Spleen (tissue), 13 donors: ENCODE measurements around the gene CDX2. TPM values are rescaled to one million over a fixed set of nuclear protein-coding genes. Genes with fewer than 3 reads are reported as not detected.
A peak's percentile ranks its signal among the peaks of the same experiment; 100 is the strongest.

Experiments used
- DNase-seq: peaks from one replicate; pipeline ENCODE4 v3.0.0-alpha.2; 2020
- H3K27ac ChIP-seq, 8 donors: fragments of 200-600 bp; sonication (generic) in 7 of 8; 1 replicate in 4 of 8; 2 replicates in 4 of 8; pipeline versions ENCODE4 v1.5.0 to v1.8.0; 2016 to 2021; ENCODE audit warnings: inconsistent platforms in 4 of 8, mild to moderate bottlenecking in 4 of 8, moderate library complexity in 1 of 8
- H3K27me3 ChIP-seq, 7 donors: fragments of 200-600 bp; sonication (generic) in 6 of 7; replicated peaks in 1 of 7; 1 replicate in 4 of 7; 2 replicates in 3 of 7; pipeline versions ENCODE4 v1.5.0 to v1.8.0; 2016 to 2021; ENCODE audit warnings: inconsistent platforms in 3 of 7, mild to moderate bottlenecking in 1 of 7
- H3K36me3 ChIP-seq, 6 donors: fragments of 200-600 bp; sonication (generic) in 5 of 6; 1 replicate in 4 of 6; 2 replicates in 2 of 6; pipeline versions ENCODE4 v1.5.0 to v1.8.0; 2016 to 2021; ENCODE audit warnings: inconsistent platforms in 2 of 6
- H3K4me1 ChIP-seq, 6 donors: fragments of 200-600 bp; sonication (generic) in 5 of 6; 1 replicate in 3 of 6; 2 replicates in 3 of 6; pipeline versions ENCODE4 v1.5.0 to v1.8.0; 2016 to 2021; ENCODE audit warnings: inconsistent platforms in 3 of 6
- H3K4me3 ChIP-seq, 8 donors: fragments of 200-600 bp; sonication (generic) in 7 of 8; 1 replicate in 4 of 8; 2 replicates in 4 of 8; pipeline versions ENCODE4 v1.5.0 to v1.8.0; 2016 to 2021; ENCODE audit warnings: inconsistent platforms in 4 of 8, mild to moderate bottlenecking in 4 of 8, moderate library complexity in 2 of 8
- H3K9me3 ChIP-seq, 8 donors: fragments of 200-600 bp; sonication (generic) in 7 of 8; 1 replicate in 4 of 8; 2 replicates in 4 of 8; pipeline versions ENCODE4 v1.5.0 to v1.8.0; 2016 to 2021; ENCODE audit warnings: inconsistent platforms in 4 of 8
- POLR2A ChIP-seq, 3 donors: fragments of 450-650 bp; IDR thresholded peaks; one replicate each; pipeline ENCODE4 v1.5.1; 2017; ENCODE audit warnings: antibody characterized with exemption in 3 of 3, mild to moderate bottlenecking in 1 of 3
- POLR2AphosphoS5 ChIP-seq, 3 donors: sonication (generic); formaldehyde crosslinking; IDR thresholded peaks; one replicate each; pipeline ENCODE4 v1.5.1; 2017; ENCODE audit warnings: antibody characterized with exemption in 3 of 3
- WGBS, 5 donors: extraction: QIAGEN DNeasy Blood & Tissue Kit in 3 of 5; methylation state at CpG; one replicate each; pipeline versions ENCODE4 v1.1.5 to v1.1.7; 2013 to 2018; 5-methylcytosine and 5-hydroxymethylcytosine counted together
- intact Hi-C: fragments of 100-400 bp; cut with DNase I; formaldehyde crosslinking; loops from one replicate; pipeline ENCODE4 v1.15.0; 2023; ENCODE audit warnings: low total_unique reads
- long read RNA-seq, 2 donors: transcript quantifications; one replicate each; lab custom pipeline, GENCODE V29; 2026
- polyA plus RNA-seq, 3 donors: library from polyadenylated mRNA; stranded (reverse); fragments of 200-250 nt; gene quantifications; one replicate each; pipeline ENCODE4 v1.2.1, GENCODE V29; 2013
- total RNA-seq, 7 donors: library from RNA; depleted of rRNA in 3 of 7; stranded (reverse); fragments of >200 nt in 3 of 7; fragmentation: NEBNext Ultra II Directional in 4 of 7; extraction: Animal tissue kit (Norgen Biotek cat#: 25700) in 4 of 7; gene quantifications; one replicate each; pipeline versions ENCODE4 v1.1.0 to v1.2.1, GENCODE V29; 2016 to 2021
- TF ChIP-seq, protein P1 (sequence below), 11 experiments: fragments of 200-600 bp in 7 of 11; fragments of 450-650 bp in 4 of 11; sonication (generic) in 4 of 11; IDR thresholded peaks in 8 of 11; conservative IDR thresholded peaks in 3 of 11; 1 replicate in 7 of 11; 2 replicates in 4 of 11; pipeline versions ENCODE4 v1.4.0 to v1.8.0; 2016 to 2021; ENCODE audit warnings: antibody characterized with exemption in 11 of 11, inconsistent platforms in 4 of 11, mild to moderate bottlenecking in 1 of 11
- donor health status: healthy with polysubstance abuse.
- donor health status: DM: no; HTN: no; CAD: no; lungs with moderate emphysema.
- donor health status: DM: no; HTN: no; CAD: no.
- donor health status: Bipolar disorder and iron deficiency.
- donor health status: healthy.
- donor health status: DM: no; HTN: no; CAD: no.
- donor health status: DM: yes; HTN: yes; CAD: no.

The CDX2 gene, protein sequence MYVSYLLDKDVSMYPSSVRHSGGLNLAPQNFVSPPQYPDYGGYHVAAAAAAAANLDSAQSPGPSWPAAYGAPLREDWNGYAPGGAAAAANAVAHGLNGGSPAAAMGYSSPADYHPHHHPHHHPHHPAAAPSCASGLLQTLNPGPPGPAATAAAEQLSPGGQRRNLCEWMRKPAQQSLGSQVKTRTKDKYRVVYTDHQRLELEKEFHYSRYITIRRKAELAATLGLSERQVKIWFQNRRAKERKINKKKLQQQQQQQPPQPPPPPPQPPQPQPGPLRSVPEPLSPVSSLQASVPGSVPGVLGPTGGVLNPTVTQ
- total RNA-seq (not detected), polyA plus RNA-seq (under 1 TPM in 2 of 3 donors, not detected in 1; 0.02 to 0.03 TPM)
- long read RNA-seq, donor 1: 0 reads
- long read RNA-seq, donor 2: 0 reads

DNA sequence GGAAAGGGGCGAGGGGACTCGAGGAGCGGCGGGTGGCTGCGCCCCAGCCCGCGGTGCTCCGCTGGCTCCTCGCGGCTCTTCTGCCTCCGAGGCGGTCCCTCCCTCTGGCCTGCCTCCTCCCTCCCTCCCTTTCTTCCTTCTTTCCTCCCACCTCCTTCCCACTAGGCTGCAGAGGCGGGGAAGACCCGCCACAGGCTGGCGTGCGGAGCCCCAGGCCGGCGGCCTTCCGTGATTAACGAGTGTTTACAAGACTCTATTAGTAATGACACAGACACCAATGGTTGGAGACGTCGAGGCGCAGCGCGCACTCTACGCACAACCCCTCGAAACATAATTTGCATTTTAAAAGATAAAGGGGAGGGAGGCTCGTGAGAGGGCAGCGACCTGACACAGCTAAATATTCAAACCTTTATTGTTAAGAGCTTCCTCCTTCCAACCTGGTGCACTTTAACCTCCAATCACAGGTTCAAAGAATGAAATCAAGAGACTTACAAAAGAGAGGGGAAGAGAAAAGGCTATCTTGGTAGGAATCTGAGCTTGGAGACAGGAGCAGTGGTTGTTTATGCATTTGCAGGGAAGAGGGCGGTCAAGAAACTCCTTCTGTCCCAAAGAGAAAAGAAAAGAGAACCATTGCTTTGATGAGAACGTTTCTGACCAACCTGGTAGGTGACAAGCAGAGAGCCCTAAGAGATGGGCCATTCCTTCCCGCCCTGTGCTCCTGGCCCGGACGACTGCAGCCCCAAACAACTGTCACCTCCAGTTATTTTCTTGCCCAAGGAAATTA, at the start of gene CDX2:
TSS of gene CDX2 (minus strand) at position 234 of the 784 bp plus-strand sequence. CDS start 309 bp downstream, outside the sequence.
- Histone ChIP-seq H3K4me1 (peaks cover 8 to 52% (median 40%) of the 10 kb centered on the region in 6 donors), H3K27ac (no peak within 1 kb of the TSS), H3K9me3 (no peaks in the 10 kb centered on the region), H3K27me3 (peaks cover 7 to 100% (median 98%) of the 10 kb centered on the region in 7 donors), H3K4me3 (peak within 1 kb of the TSS in 6 of 8 donors; percentile 9 to 59 (median 21)), H3K36me3 (no peaks in the 10 kb centered on the region)
- TF ChIP-seq, protein P1, sequence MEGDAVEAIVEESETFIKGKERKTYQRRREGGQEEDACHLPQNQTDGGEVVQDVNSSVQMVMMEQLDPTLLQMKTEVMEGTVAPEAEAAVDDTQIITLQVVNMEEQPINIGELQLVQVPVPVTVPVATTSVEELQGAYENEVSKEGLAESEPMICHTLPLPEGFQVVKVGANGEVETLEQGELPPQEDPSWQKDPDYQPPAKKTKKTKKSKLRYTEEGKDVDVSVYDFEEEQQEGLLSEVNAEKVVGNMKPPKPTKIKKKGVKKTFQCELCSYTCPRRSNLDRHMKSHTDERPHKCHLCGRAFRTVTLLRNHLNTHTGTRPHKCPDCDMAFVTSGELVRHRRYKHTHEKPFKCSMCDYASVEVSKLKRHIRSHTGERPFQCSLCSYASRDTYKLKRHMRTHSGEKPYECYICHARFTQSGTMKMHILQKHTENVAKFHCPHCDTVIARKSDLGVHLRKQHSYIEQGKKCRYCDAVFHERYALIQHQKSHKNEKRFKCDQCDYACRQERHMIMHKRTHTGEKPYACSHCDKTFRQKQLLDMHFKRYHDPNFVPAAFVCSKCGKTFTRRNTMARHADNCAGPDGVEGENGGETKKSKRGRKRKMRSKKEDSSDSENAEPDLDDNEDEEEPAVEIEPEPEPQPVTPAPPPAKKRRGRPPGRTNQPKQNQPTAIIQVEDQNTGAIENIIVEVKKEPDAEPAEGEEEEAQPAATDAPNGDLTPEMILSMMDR (IDR thresholded peaks at IDR 0.05 in 8 of 11, conservative IDR thresholded peaks at IDR 0.05 in 3 of 11): no peak
- no peak for TF ChIP-seq POLR2A (IDR thresholded peaks at IDR 0.05)
- intact Hi-C loops: no loop called here
- DNase-seq: no peak
- 3 to 7% (median 7%) methylated on average over 34 of the region's 34 CpGs for WGBS, 5 donors

GRCh38 chr13:28014301-28014700, 45.2 kb upstream of the CDX2 start:
- Histone ChIP-seq H3K4me1 (no peaks in the 10 kb centered on the region), H3K4me3 (no peak overlapping the region), H3K36me3 (no peaks in the 10 kb centered on the region), H3K9me3 (no peaks in the 10 kb centered on the region), H3K27ac (no peak overlapping the region), H3K27me3 (no peaks in the 10 kb centered on the region)
- TF ChIP-seq, protein P1 (IDR thresholded peaks at IDR 0.05 in 8 of 11, conservative IDR thresholded peaks at IDR 0.05 in 3 of 11): no peak
- TF ChIP-seq POLR2AphosphoS5 (IDR thresholded peaks at IDR 0.05) (no peak), POLR2A (IDR thresholded peaks at IDR 0.05) (no peak)
- intact Hi-C loops: no loop called here
- DNase-seq: no peak
- 31 to 55% (median 46%) methylated on average over 3 of the region's 3 CpGs for WGBS, 5 donors

GRCh38 chr13:28013482-28013881, 44.4 kb upstream of the CDX2 start:
- H3K9me3 ChIP-seq: no peaks in the 10 kb centered on the region
- no peak overlapping the region for H3K27ac ChIP-seq
- no peak overlapping the region for H3K4me3 ChIP-seq
- no peaks in the 10 kb centered on the region for H3K36me3 ChIP-seq
- H3K4me1 ChIP-seq: no peaks in the 10 kb centered on the region
- WGBS, 5 donors: 87 to 97% (median 91%) methylated on average over 1 of the region's 1 CpG
- H3K27me3 ChIP-seq: no peaks in the 10 kb centered on the region
- intact Hi-C loops: no loop called here
- TF ChIP-seq, protein P1 (IDR thresholded peaks at IDR 0.05 in 8 of 11, conservative IDR thresholded peaks at IDR 0.05 in 3 of 11): no peak
- TF ChIP-seq POLR2AphosphoS5 (IDR thresholded peaks at IDR 0.05) (no peak), POLR2A (IDR thresholded peaks at IDR 0.05) (no peak)
- no peak for DNase-seq

DNA sequence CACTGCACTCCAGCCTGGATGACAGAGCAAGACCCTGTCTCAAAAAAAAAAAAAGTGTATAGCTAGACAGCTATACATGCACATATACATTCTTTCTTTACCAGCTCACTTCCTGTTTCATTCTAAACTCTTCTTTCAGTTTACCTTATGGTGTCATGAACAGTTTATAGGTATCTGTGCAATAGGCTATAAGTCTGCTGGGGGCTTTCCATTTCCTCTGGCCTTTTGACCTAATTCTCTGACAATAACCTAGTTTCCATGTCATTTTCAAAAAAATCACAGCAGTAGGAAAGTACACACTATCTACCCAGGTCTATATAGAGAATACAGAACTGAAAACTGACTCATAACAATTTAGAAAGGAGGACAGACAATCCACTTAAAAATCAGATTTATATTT, 43.8 kb upstream of the CDX2 start:
- Histone ChIP-seq H3K27me3 (no peaks in the 10 kb centered on the region), H3K36me3 (no peaks in the 10 kb centered on the region), H3K4me1 (no peaks in the 10 kb centered on the region), H3K9me3 (no peaks in the 10 kb centered on the region), H3K4me3 (no peak overlapping the region), H3K27ac (no peak overlapping the region)
- TF ChIP-seq, protein P1 (IDR thresholded peaks at IDR 0.05 in 8 of 11, conservative IDR thresholded peaks at IDR 0.05 in 3 of 11): no peak
- TF ChIP-seq POLR2A (IDR thresholded peaks at IDR 0.05) (no peak), POLR2AphosphoS5 (IDR thresholded peaks at IDR 0.05) (no peak)
- intact Hi-C loops: no loop called here
- DNase-seq: no peak
